PC-9 (cell line): ENCODE measurements around the gene PRR19. TPM values are rescaled to one million over a fixed set of nuclear protein-coding genes. Genes with fewer than 3 reads are reported as not detected.

Experiments
- BruUV-seq: library from RNA; stranded (reverse); fragments of 400-500 nt; replicated peaks from 2 replicates; lab custom pipeline; 2021; lab: Mats Ljungman, UMichigan
- CTCF ChIA-PET: fragments of 300-600 bp; sonication (Branson Sonifier 250); formaldehyde crosslinking; loops from one replicate; lab custom pipeline; 2022; ENCODE audit warnings: antibody characterized with exemption; lab: Charles Lee
- POLR2A ChIA-PET: fragments of 300-600 bp; sonication (Branson Sonifier 250); formaldehyde crosslinking; loops from one replicate; lab custom pipeline; 2022; ENCODE audit warnings: antibody characterized with exemption; ENCODE audit not compliant: unreplicated experiment; lab: Charles Lee
- DNase-seq, 2 experiments: peaks; one replicate each; pipeline versions ENCODE4 v3.0.0 to v3.0.0-alpha.2; 2015 to 2022; ENCODE audit warnings: mixed read lengths in 1 of 2
- H2AFZ ChIP-seq: fragments of 200-600 bp; sonication (generic); 2 replicates; pipeline ENCODE4 v1.8.1; 2017; ENCODE audit warnings: antibody characterized with exemption
- H3F3A ChIP-seq: fragments of 200-600 bp; sonication (generic); 2 replicates; pipeline ENCODE4 v1.8.1; 2017; ENCODE audit warnings: antibody characterized with exemption, mild to moderate bottlenecking, low read depth; ENCODE audit not compliant: insufficient read depth
- H3K27ac ChIP-seq: fragments of 200-600 bp; sonication (generic); 2 replicates; pipeline ENCODE4 v1.6.1; 2016; ENCODE audit warnings: mixed run types
- H3K27me3 ChIP-seq: fragments of 200-600 bp; sonication (generic); 2 replicates; pipeline ENCODE4 v1.6.1; 2016; ENCODE audit warnings: low read depth, mixed run types; ENCODE audit not compliant: insufficient read depth
- H3K36me3 ChIP-seq: fragments of 200-600 bp; sonication (generic); 2 replicates; pipeline ENCODE4 v1.6.1; 2016; ENCODE audit warnings: low read depth, mixed run types
- H3K4me1 ChIP-seq: fragments of 200-600 bp; sonication (generic); replicated peaks from 2 replicates; pipeline ENCODE4 v1.6.1; 2016; ENCODE audit warnings: mixed run types; ENCODE audit not compliant: insufficient read depth
- H3K4me2 ChIP-seq: fragments of 200-600 bp; sonication (generic); 2 replicates; pipeline ENCODE4 v1.6.1; 2017; ENCODE audit warnings: mixed run types
- H3K4me3 ChIP-seq: fragments of 200-600 bp; sonication (generic); 2 replicates; pipeline ENCODE4 v1.6.1; 2016; ENCODE audit warnings: mixed run types
- H3K79me2 ChIP-seq: fragments of 200-600 bp; sonication (generic); 2 replicates; pipeline ENCODE4 v1.6.1; 2017; ENCODE audit warnings: low read depth, mixed run types
- H3K9me2 ChIP-seq: fragments of 200-600 bp; sonication (generic); 2 replicates; pipeline ENCODE4 v1.8.1; 2017; ENCODE audit warnings: mild to moderate bottlenecking; ENCODE audit not compliant: insufficient read depth
- H3K9me3 ChIP-seq: fragments of 200-600 bp; sonication (generic); 2 replicates; pipeline ENCODE4 v1.8.1; 2016; ENCODE audit warnings: low read depth; ENCODE audit not compliant: insufficient read depth
- H4K20me1 ChIP-seq: fragments of 200-600 bp; sonication (generic); 2 replicates; pipeline ENCODE4 v1.8.1; 2017; ENCODE audit not compliant: insufficient read depth
- CTCF ChIP-seq: fragments of 200-600 bp; sonication (generic); conservative IDR thresholded peaks from 2 replicates; pipeline ENCODE4 v1.6.1; 2017; ENCODE audit warnings: mixed run types, antibody characterized with exemption, mild to moderate bottlenecking, moderate library complexity
- EZH2 ChIP-seq: fragments of 200-600 bp; sonication (generic); IDR thresholded peaks from 2 replicates; pipeline ENCODE4 v1.8.0; 2017; ENCODE audit warnings: antibody characterized with exemption, low read depth
- intact Hi-C: fragments of 100-400 bp; cut with micrococcal nuclease; formaldehyde crosslinking; loops from one replicate; pipeline ENCODE4 v1.10.0; 2022; ENCODE audit not compliant: unreplicated experiment
- total RNA-seq: library from RNA; stranded (reverse); gene quantifications from 2 replicates; pipeline ENCODE4 v1.2.3, GENCODE V29; 2021

PRR19 gene
- total RNA-seq, 1 experiment from 2014 or later, result 0.85 TPM

GRCh38 chr19:42269478-42270345 is 32.2 kb upstream of the PRR19 start:
- intact Hi-C loops, result no loop called here
- TSS peak; percentile 75 for BruUV-seq
- POLR2A ChIA-PET, result interaction anchor here (1.4 kb wide), 1 partner anchor 27 kb away, joined by 7 read pairs; the partner anchor contains the start of gene GSK3A

GRCh38 chr19:42270346-42271044 is 31.4 kb upstream of the PRR19 start:
- DNase-seq, result peak; percentile 56 to 59
- Histone ChIP-seq H2AFZ (no peak overlapping the region), H3K27ac (peak overlapping the region; percentile 46; the same call in 1 of the 2 replicates)

More at GRCh38 chr19:42269478-42270345, 32.2 kb upstream of the PRR19 start:
- Histone ChIP-seq H3K4me3 (peak overlapping the region; percentile 57), H3F3A (no peaks in the 10 kb centered on the region; the same call in 1 of the 2 replicates), H4K20me1 (no peaks in the 10 kb centered on the region; the same call in 1 of the 2 replicates), H3K79me2 (peaks cover 19% of the 10 kb centered on the region), H3K27ac (peak overlapping the region; percentile 46; the same call in 1 of the 2 replicates), H2AFZ (0 out of 2 replicates have a peak overlapping the region, but pooled peaks have one; percentile 8), H3K4me1 (peaks cover 20% of the 10 kb centered on the region), H3K4me2 (peak overlapping the region; percentile 98), H3K27me3 (no peaks in the 10 kb centered on the region), H3K9me3 (no peaks in the 10 kb centered on the region), H3K9me2 (no peaks in the 10 kb centered on the region), H3K36me3 (no peaks in the 10 kb centered on the region)
- no peak for DNase-seq
- CTCF ChIA-PET, result interaction anchor here (0.5 to 0.8 kb wide), 2 partner anchors 11 to 834 kb away, joined by 3 to 13 read pairs; no protein-coding TSS in a partner anchor
- TF ChIP-seq CTCF (no peak), EZH2 (no peak)

More at GRCh38 chr19:42270346-42271044, 31.4 kb upstream of the PRR19 start:
- Histone ChIP-seq H4K20me1 (no peaks in the 10 kb centered on the region; the same call in 1 of the 2 replicates), H3F3A (no peaks in the 10 kb centered on the region; the same call in 1 of the 2 replicates), H3K9me3 (no peaks in the 10 kb centered on the region), H3K4me1 (peaks cover 20% of the 10 kb centered on the region), H3K4me3 (peak overlapping the region; percentile 57; the same call in 1 of the 2 replicates), H3K4me2 (peak overlapping the region; percentile 98), H3K79me2 (peaks cover 19% of the 10 kb centered on the region), H3K27me3 (no peaks in the 10 kb centered on the region), H3K36me3 (no peaks in the 10 kb centered on the region), H3K9me2 (no peaks in the 10 kb centered on the region)
- BruUV-seq, result no TSS peak
- TF ChIP-seq CTCF, result no peak
- no peak for TF ChIP-seq EZH2
- ChIA-PET POLR2A (interaction anchor here (0.6 to 1.4 kb wide), 2 partner anchors 9 to 28 kb away, joined by 3 to 7 read pairs; partner anchors contain the start of gene GSK3A), CTCF (interaction anchor here (0.5 kb wide), 1 partner anchor 12 kb away, joined by 13 read pairs; no protein-coding TSS in a partner anchor)
- intact Hi-C loops, result no loop called here
